BE2C (cell line): ENCODE results near the gene CHKA.

Source experiments
- DNase-seq: peaks from one replicate; pipeline ENCODE4 v3.0.0-alpha.2; 2020
- H3K27me3 ChIP-seq: fragments of 250-450 bp; sonication (Bioruptor Pico); 2 replicates; pipeline ENCODE4 v1.5.1; 2020; ENCODE audit warnings: mild to moderate bottlenecking
- H3K36me3 ChIP-seq: fragments of 250-450 bp; sonication (Bioruptor Pico); 2 replicates; pipeline ENCODE4 v1.5.1; 2020; ENCODE audit warnings: mild to moderate bottlenecking
- H3K4me1 ChIP-seq: fragments of 250-450 bp; sonication (Bioruptor Pico); 2 replicates; pipeline ENCODE4 v1.5.1; 2020
- H3K4me3 ChIP-seq: 2 replicates; pipeline ENCODE4 v1.5.1; 2011; ENCODE audit warnings: low read depth, low read length
- H3K9me3 ChIP-seq: fragments of 250-450 bp; sonication (Bioruptor Pico); 2 replicates; pipeline ENCODE4 v1.5.1; 2020
- CTCF ChIP-seq: IDR thresholded peaks from 2 replicates; pipeline ENCODE4 v1.5.1; 2012; ENCODE audit warnings: mild to moderate bottlenecking, low read depth, low read length

CHKA gene

GRCh38 chr11:68165601-68166000 lies 44.4 kb upstream of the CHKA start:
- TF ChIP-seq CTCF: no peak
- no peak overlapping the region for H3K4me3 ChIP-seq
- H3K36me3 ChIP-seq: peaks cover 59% of the 10 kb centered on the region
- no peaks in the 10 kb centered on the region for H3K9me3 ChIP-seq
- H3K4me1 ChIP-seq: no peaks in the 10 kb centered on the region
- no peaks in the 10 kb centered on the region for H3K27me3 ChIP-seq
- no peak for DNase-seq

GRCh38 chr11:68164437-68164836 lies 43.2 kb upstream of the CHKA start:
- H3K4me1 ChIP-seq: no peaks in the 10 kb centered on the region
- DNase-seq: no peak
- no peaks in the 10 kb centered on the region for H3K9me3 ChIP-seq
- no peaks in the 10 kb centered on the region for H3K27me3 ChIP-seq
- H3K36me3 ChIP-seq: peaks cover 47% of the 10 kb centered on the region
- no peak overlapping the region for H3K4me3 ChIP-seq
- no peak for TF ChIP-seq CTCF

GRCh38 chr11:68163691-68164090 lies 42.5 kb upstream of the CHKA start:
- Histone ChIP-seq H3K36me3 (peaks cover 40% of the 10 kb centered on the region), H3K4me1 (no peaks in the 10 kb centered on the region), H3K9me3 (no peaks in the 10 kb centered on the region), H3K4me3 (no peak overlapping the region), H3K27me3 (no peaks in the 10 kb centered on the region)
- no peak for TF ChIP-seq CTCF
- DNase-seq: no peak

- no peaks in the 10 kb centered on the region for H3K9me3 ChIP-seq
- DNase-seq: no peak
- no peaks in the 10 kb centered on the region for H3K4me1 ChIP-seq
- H3K27me3 ChIP-seq: no peaks in the 10 kb centered on the region
- peaks cover 26% of the 10 kb centered on the region for H3K36me3 ChIP-seq
- TF ChIP-seq CTCF: no peak
- H3K4me3 ChIP-seq: no peak overlapping the region
Observed at GRCh38 chr11:68160100-68160695, 39.0 kb upstream of the CHKA start.

- no peaks in the 10 kb centered on the region for H3K27me3 ChIP-seq
- DNase-seq: no peak
- H3K36me3 ChIP-seq: peaks cover 26% of the 10 kb centered on the region
- H3K9me3 ChIP-seq: no peaks in the 10 kb centered on the region
- H3K4me3 ChIP-seq: no peak overlapping the region
- no peak for TF ChIP-seq CTCF
- no peaks in the 10 kb centered on the region for H3K4me1 ChIP-seq
Observed at GRCh38 chr11:68159665-68160064, 38.5 kb upstream of the CHKA start.

- no peaks in the 10 kb centered on the region for H3K27me3 ChIP-seq
- H3K9me3 ChIP-seq: no peaks in the 10 kb centered on the region
- no peak overlapping the region for H3K4me3 ChIP-seq
- DNase-seq: no peak
- TF ChIP-seq CTCF: no peak
- H3K36me3 ChIP-seq: peaks cover 21% of the 10 kb centered on the region
- H3K4me1 ChIP-seq: no peaks in the 10 kb centered on the region
Observed at GRCh38 chr11:68159161-68159560, 38.0 kb upstream of the CHKA start.
